GM21619 (cell line): ENCODE data around the gene R3HDM4.
"Not testable (repeated sequence)": the region's sequence is repeated elsewhere in the genome, so short reads cannot be mapped to it uniquely, and the experiment has no call there.

Source experiments
- ATAC-seq: cut with Tn5 transposase; IDR thresholded peaks from one replicate; pipeline ENCODE4 v1.9.1; 2021; ENCODE audit not compliant: unreplicated experiment

The R3HDM4 gene

GRCh38 chr19:913080-913748 is at the start of gene R3HDM4:
R3HDM4 (minus strand) TSS chr19:913219; CDS start chr19:913157, 62 bp downstream.
- ATAC-seq, result no peak

DNA sequence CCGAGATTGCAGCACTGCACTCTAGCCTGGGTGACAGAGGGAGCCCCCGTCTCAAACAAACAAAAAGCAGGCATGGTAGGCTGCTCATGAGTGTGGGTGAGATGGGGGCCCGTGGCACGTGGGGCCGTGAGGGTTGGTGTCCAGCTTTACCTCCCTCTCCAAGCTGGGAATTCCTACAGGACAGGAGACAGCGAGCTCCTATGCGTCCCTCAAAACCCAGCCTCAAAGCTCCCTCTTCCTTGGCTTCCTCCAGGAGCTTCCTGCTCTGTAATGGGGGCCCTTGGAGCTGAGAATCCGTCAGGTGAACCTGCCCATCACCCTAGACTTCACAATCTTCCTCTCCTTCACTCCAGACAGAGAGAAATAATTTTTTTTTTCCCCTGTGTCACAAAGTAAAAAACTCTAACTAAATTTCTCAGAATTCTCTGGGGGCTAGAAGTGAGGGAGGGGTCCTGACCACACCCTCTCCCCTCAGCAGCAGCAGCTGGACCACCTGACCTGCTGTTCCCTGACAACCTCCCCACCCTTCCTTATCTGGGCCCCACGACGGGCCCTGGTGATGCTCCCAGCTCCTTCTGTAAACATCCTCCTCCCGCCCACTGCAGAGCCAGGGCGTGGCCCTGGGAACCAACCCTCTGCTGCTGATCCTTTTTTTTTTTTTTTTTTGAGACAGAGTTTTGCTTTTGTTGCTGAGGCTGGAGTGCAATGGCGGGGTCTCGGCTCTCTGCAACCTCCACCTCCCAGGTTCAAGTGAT is 49.0 kb upstream of the R3HDM4 start:
- no peak for ATAC-seq

- no peak for ATAC-seq
Measured at GRCh38 chr19:960601-960938, 47.6 kb upstream of the R3HDM4 start.

DNA sequence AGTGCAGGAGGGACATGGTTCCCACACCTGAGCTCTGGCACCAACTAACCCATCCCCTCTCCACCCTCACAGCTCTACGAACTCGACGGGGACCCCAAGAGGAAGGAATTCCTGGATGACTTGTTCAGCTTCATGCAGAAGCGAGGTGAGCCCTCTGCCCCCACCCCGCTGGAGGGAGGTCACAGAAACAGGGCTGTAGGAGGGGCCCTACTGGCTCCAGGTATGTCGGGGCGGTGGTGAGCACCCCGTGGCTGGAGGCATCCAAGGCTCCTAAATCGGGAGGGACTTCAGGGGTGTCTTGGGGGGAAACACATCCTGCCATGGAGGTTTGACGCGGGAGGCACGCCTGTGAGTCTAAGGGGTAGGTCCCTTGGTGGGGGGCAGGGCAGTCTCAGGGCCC is 47.0 kb upstream of the R3HDM4 start:
- no peak for ATAC-seq

GRCh38 chr19:958967-959855 is 46.2 kb upstream of the R3HDM4 start:
- no peak for ATAC-seq

GRCh38 chr19:957578-957977 is 44.6 kb upstream of the R3HDM4 start:
- ATAC-seq, result not testable (repeated sequence)

DNA sequence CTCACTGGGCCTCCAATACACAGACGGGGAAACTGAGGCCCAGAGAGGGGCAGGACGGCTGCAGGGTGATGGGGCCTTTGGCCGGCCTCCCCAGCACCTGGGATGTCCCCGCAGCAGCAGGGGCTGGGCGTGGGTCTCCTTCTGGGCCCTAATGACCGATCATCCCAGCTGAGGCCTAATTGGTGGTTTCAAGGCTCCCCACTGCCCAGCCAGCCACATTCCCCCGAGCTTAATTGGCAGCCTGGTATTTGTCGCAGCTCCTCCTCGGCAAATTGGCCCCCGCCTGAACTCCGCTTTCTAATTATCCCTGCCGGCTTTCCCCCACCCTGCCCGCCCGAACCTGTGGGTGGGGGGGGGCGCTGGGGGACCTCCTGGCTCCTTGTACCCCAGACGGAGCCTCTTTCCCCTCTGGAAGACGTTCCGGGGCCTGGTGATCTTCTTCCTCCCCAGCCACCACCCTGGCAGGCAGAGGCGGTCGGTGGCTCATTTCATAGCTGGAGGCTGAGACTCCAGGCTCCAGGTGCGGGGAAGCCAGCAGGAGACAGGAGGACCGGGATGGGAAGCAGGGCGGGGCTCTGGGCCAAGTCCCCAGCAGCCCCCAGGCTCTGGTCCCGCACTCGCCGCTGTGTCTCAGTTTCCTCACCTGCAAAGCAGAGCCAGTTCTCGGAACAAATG is 43.9 kb upstream of the R3HDM4 start:
- no peak for ATAC-seq

- ATAC-seq, result no peak
Measured at GRCh38 chr19:955803-956765, 43.1 kb upstream of the R3HDM4 start.

DNA sequence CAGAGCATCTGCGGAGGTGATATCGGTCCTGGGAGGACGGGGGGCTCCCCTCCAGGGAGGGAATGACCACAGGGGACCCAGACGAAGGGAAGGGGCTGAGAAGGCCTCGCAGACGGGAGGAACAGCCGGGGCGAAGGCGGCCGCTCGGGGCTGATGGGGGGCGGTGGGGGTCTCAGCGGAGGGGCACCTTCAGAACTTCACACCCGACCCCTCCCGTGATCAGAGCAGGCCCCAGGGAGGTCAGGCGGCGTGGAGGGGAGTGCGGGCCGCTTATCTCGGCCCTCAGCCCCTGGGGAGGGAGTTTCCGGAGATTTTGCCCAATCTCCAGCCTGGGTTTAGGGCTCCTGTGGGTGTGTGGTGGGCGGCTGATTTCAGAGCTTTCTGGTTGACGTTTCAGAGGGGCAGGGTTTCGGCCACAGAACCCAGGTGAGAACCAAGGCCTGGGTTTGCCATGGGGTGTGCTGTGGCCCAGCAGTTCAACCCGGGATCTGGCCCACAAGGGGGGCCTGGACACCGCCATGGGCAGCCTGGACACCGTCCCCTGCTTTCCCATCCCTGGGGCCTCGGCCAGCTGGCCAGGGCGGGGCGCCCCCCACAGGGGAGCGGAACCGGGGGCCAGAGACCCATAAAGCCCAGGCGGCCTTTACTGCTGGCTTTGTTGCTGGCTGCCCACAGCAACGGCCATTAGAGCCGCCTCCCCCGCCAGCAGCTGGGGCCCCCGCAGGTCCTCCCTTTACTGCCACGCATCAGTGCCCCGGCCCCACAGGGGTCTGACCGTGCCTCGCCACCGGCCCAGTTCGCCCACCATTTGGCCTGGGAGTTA is 41.9 kb upstream of the R3HDM4 start:
- ATAC-seq, result no peak

DNA sequence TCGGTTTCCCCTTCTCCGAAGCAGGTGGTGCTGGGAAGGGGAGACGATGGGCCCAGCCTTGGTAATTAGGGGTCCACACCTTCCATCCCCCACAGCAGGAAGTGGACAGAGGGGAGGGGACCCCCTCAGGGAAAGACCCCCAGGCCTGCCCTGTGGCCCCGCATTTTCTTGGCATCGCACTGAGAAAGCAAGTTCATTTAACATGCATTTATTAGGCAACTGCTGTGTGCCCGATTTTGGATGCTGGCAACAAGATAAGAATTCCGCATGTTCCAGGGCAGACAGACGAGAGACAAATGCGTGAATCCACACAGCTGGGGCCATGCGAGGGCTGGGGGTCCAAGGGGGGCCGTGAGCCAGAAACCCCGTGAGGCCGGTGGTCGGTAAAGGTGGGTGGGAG is 41.3 kb upstream of the R3HDM4 start:
- ATAC-seq, result no peak

DNA sequence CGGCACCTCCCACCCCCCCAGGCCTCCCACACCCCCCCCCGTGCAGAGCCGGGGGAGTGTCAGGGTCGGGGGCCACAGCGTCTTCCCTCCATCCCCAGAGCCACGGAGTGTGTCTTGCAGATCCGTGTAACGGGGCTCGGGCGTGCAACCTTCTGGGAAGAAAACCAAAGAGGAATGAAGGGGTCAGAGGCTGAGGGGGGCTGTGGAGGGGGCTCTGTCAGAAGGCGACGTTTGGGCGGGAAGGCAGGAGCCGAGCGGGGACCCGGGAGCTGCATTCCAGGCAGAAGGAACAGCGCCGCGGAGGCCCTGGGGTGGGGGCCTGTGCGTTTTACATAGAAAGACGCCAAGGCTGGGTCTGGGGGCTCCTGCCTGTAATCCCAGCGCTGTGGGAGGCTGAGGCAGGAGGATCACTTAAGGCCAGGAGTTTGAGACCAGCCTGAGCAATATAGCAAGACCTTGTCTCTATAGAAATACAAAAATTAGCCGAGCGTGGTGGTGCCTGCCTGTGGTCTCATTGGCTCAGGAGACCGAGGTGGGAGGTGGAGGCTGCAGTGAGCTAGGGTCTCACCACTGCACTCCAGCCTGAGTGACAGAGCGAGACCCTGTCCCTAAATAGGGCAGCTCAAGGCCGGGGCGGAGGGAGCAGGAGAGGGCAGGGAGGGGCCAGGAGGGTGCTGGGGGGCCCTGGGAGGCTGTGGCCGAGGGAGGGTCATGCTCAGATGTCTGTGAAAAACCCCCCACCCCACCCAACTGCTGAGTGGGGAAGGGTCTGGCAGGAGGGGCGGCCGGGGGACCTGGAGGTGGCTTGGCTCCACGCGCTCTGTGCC is 40.6 kb upstream of the R3HDM4 start:
- no peak for ATAC-seq

DNA sequence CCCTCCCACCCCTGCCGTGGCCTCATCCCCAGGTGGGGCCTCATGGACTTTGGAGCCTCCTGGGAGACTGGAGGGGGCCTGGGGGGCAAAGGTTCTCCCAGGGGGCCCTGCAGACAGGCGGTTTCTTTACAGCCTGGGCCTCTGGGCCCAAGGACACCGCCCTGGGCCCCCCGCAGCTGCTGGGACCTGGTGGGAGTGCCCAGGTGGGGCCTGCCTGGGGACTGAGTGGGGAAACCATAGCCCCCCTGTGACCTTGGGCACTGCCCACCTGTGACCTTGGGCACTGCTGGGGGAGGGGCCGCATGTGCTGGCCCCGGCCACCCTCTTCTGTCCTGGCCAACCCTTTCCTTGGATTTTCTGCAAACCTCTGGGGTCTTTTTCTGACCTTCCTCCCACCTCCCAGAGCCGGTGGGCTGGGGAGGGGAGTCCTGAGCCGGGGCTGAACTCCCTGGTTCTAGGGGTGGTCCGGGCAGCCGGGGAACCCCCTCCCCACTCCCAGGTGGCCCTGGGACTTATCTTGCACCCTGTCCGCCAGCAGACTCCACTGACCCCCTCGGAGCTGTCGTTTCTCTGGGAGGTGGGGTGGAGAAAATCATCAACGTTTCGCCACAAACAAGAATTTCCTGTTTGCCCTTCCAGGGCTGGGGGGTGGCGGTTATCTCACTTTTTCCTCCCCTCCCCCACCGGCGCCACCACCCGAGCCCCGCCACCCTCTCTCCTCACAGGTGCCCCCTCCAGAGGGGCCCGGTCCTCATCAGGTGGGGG is 39.8 kb upstream of the R3HDM4 start:
- no peak for ATAC-seq

GRCh38 chr19:952049-952679 is 39.1 kb upstream of the R3HDM4 start:
- ATAC-seq, result no peak

GRCh38 chr19:950352-951066 is 37.5 kb upstream of the R3HDM4 start:
- ATAC-seq, result no peak

DNA sequence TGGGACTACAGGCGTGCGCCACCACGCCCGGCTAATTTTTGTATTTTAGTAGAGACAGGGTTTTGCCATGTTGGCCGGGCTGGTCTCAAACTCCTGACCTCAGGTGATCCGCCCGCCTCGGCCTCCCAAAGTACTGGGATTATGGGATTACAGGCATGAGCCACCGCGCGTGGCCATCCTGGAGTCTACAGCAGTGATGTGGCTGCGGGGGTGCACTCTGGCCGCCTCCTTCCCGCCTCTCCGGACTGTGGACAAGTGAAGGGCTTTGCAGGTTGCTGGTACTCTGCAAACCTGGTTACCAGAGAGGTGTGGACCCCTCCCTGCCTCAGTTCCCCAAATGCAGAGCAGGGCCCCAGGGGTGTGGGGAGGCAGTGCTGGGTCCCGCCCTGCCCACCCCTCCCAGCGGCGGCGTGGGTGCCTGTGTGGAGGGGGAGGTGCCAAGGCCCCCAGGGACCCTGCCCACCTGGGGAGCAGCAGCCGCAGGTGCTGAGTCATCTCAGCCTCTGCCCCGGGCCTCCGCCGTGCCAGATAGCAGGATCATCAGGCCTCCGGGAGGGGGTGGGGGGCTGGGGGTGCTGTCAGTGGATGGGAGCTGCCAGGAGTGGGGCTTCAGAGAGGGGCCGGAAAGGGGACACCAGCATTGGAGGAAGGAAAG is 36.0 kb upstream of the R3HDM4 start:
- ATAC-seq, result no peak
